Activated T-cell treated with anti-CD3 and anti-CD28 coated beads, Interleukin-2, amount 50 U/mL, for 1 hour (primary cell): Measurements from ENCODE around the gene ZNG1B.
"Not testable (repeated sequence)": the region's sequence is repeated elsewhere in the genome, so short reads cannot be mapped to it uniquely, and the experiment has no call there.

ENCODE experiments used
- DNase-seq: peaks from one replicate; pipeline ENCODE4 v3.0.0-alpha.2; 2020

The ZNG1B gene

DNA sequence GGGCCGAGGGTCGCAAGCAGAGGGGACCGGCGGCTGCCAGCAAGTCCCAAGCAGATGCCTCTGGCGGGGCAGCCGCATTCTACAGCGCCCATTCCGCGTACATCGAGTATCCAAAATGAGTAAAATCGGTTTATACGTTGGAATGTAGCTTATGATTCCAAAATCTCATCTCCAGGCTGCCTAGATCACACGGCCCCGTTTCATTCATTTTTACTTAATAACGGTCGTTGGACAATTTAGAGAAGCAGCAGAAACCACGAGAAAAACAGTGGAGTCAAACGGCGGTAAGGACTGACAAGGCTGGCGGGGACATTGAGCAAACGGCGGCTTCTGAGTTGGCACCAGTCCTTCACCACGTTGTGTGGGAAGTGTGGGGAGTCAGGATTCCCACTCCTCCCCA, 66.6 kb downstream of the ZNG1B start:
- DNase-seq = peak; percentile 26

DNA sequence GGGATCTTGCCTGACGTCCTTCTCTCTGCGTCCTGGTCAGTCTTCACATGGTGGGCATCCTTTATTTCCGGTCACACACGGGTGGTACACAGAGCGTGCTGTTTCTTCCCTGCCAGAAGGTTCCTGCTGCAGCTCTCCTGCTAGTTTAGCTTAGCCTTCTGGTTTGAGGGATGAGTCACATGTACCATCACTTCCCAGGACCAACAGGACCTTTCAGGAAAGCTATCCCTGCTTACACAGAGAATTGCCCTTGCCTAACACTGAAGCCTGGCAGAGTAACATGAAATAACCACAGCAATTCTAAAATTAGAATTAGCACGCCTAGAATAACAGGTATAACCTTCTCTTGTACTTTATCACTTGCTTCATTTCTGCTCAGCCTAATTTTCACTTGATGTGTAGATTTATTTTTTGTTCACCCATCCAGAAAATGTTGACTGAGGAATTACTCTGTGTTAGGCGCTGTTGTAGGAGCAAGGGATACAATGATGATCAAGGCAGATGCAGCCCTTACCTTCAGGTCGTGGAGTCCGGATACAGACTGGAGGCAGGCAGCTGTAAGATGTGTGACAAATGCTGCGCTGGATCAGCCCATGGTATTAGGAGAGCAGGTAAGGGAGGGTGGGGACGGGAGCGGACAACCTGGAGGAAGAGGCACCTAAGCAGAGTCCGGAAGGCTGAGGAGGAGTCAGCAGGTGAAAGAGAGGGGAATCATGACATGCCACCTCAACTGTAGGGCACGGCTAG, 70.1 kb downstream of the ZNG1B start:
- DNase-seq = not testable (repeated sequence)

DNA sequence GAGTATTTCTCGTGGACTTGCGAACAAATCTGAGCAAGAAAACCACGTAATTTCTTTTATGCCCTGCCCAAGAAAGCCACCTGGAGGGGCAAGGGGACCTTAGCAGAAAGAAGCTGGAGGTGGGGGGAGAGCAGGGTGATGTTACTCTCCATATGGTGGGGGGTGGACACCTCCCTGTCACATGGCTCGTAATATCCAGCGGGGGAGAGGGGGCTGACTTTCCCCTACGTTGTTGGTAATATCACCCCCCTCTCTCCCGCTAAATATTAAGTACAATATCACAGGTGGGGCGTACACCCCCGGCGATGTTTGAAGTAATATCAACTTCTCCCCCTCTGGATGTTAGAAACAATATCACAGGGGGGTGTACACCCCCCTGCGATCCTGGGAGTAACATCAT, 70.7 kb downstream of the ZNG1B start:
- DNase-seq = not testable (repeated sequence)

- not testable (repeated sequence) for DNase-seq
Measured at GRCh38 chr2:113510913-113511312, 73.4 kb downstream of the ZNG1B start.

DNA sequence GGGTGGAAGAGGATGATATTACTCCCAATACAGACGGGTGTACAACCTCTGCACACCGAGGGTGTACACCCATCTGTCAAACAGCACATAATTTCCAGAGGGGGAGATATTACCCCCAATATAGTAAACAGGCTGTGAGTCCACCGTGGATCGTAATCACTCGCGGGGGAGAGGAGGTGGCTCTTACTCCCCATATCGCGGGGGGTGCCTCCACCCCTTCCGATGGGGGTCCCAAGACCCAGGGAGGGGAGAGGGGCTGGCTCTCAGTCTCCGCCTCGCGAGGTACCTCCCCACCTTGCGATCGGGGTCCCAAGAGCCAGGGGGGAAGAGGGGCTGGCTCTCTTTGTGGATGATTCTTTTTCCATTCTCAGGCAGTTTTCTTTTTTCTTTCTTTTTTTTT, 74.4 kb downstream of the ZNG1B start:
- DNase-seq = not testable (repeated sequence)

- DNase-seq = not testable (repeated sequence)
Measured at GRCh38 chr2:113515457-113515856, 78.0 kb downstream of the ZNG1B start.

- DNase-seq = not testable (repeated sequence)
Measured at GRCh38 chr2:113515995-113516394, 78.5 kb downstream of the ZNG1B start.

DNA sequence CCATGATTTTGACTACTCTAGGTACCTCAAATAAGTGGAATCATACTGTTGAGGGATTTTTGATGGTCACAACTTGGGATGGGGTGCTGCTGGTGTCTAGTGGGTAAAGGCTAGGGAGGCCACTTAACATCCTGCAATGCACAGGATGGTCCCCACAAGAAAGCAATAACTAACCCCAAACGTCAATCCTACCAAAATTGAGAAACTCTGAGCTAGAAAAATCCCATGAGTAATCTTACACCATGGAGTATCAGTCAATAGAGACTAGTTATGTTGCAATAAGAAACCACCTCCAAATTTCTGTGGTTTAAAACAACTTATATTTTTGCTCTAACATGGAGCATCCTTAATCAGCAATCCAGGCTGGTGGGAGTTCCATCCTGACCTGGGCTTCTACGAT, 79.5 kb downstream of the ZNG1B start:
- not testable (repeated sequence) for DNase-seq

DNA sequence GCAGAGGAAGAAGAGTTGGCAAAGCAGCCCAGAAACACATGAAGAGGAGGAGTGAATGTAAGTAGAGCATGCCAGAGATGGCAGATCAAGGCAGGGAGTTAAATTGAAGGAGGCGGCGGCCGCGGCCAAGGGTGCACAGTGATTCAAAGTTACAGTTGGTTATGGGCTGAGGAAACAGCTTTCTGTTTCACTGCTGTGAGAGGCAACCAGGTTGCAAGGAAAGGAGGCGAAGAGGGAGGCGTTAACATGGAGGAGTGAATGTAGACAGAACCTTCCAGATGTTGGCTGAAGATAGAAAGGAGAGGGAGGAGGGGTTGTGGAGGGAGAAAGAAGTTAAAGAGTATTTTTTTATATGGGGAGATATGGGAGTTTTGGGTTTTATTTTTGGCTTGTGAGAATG, 83.3 kb downstream of the ZNG1B start:
- not testable (repeated sequence) for DNase-seq

DNA sequence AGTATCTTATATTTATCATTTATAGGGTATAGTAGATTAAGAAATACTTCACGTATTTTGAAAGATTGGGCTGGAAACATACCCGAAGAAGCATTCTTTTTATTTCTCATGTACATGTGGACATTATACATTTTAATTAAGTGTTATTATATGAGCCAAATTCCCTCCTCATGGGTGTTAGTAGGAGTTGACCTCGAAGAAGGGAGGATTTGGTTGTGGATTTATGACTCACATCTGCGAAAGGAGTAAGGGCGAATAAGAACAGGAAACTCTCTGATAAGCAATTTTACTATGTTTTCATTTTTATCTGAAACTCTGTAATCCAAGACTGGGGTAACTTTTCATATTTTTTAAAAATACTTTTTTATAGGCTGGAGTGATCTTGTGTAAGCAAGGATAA, 84.0 kb downstream of the ZNG1B start:
- not testable (repeated sequence) for DNase-seq

GRCh38 chr2:113524986-113525385, 87.5 kb downstream of the ZNG1B start:
- DNase-seq = not testable (repeated sequence)

DNA sequence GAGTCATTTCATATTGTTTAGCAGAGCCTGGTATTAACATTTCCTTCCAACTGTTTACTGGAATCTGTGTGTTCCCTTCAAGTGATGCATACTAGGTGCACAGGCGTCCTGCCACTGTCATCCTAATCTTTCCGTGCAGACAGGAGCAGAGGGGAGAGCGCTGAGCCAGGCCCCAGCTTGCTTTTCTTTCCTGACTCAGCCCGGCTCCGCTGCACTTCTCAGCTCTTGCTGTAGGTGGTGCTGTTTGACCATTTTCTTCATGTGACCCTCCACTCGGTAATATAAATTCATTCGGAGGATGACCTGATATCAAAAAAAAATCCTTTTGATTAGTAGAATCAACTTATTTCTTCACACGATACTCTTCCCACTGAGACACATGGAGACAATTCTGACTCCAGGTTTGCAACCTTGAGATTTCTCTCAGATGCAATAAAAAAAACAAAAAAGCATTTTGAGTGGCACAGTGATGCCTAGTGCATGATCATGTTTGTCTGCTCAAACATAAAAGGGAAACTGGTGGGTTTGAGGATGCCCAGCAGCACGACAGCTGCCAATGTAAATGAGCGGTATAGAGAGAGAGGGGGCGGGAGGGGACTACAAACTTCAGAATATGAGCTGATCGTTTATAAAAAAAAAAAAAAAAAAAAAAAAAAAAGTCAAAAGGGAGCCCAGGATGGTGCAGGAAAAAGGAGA, 90.0 kb downstream of the ZNG1B start:
- not testable (repeated sequence) for DNase-seq

DNA sequence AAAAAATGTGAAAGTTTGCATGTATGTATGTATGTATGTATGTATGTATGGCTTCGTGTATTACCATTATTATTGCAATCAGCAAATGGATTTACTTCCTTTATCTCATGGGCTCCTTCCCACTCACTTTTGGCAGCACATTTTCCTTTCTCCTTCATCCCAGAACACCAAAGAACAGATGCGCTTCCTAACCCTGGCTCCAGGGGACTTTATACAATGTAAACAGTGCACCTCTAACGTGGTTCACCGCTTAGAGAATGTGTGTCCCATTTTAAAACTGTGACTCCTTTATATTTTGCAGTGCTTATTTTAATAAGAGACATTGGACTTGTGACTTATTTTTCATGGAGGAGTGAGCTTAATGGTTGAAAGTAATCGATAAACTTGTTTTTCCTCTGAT, 90.6 kb downstream of the ZNG1B start:
- DNase-seq = not testable (repeated sequence)

- DNase-seq = not testable (repeated sequence)
Measured at GRCh38 chr2:113528904-113529303, 91.4 kb downstream of the ZNG1B start.

GRCh38 chr2:113532991-113533390, 95.5 kb downstream of the ZNG1B start:
- DNase-seq = not testable (repeated sequence)

DNA sequence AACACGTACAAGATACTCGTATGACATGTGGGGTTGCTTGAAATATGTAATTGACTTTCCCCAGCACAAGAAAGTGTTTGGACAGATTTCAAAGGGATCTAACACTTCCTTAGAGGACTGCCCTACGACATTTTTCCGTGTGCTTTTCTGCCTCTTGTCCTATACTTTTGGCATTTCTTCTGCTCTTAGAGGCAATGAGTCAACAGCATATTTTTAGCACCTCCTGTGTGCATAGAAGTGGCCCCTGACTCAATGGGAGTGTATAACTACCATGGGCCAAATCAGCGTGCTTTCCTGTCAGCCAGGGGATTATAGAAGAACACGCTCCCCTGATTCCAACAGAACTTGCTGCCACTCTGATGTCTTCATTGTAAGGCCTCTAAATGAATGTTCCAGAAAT, 99.1 kb downstream of the ZNG1B start:
- not testable (repeated sequence) for DNase-seq

GRCh38 chr2:113540834-113541203, 103.3 kb downstream of the ZNG1B start:
- DNase-seq = not testable (repeated sequence)

DNA sequence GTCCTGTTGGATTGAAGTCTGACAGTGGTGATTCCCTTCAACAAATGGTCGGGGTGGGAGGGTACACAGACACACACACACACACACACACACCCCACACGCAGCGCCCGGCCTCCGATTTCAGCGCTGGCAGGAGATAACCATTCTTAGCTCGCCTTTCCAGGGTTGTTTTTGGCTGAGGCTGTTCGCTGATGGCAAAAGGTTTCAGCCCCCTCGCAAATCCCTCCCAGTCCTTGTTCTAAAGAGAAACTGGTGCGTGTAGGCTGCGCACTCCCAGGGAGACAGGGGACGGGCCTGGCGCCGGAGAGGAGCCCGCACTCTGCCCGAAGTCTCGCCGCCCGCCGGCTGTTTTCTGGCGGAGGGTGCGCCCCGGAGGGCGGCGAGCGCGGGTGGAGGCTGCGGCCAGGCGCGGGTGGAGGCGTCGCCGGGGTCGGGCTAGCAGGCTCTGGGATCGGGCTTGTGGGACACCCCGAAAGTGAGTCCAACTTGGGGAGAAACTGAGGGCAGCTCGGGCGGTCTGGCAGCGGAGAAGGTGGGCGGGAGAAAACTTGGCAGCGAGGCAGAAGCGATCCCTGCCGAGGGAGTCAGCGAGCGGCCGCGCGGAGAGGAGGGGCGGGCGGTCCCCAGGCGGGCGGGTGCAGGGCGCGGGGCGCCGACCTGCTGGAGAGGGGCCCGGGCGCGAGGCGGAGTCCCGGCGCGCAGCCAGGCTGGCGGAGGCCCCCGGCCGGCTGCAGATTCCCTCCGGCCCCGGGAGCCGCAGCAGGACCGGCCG, 103.9 kb downstream of the ZNG1B start:
- peak; percentile 47 for DNase-seq

DNA sequence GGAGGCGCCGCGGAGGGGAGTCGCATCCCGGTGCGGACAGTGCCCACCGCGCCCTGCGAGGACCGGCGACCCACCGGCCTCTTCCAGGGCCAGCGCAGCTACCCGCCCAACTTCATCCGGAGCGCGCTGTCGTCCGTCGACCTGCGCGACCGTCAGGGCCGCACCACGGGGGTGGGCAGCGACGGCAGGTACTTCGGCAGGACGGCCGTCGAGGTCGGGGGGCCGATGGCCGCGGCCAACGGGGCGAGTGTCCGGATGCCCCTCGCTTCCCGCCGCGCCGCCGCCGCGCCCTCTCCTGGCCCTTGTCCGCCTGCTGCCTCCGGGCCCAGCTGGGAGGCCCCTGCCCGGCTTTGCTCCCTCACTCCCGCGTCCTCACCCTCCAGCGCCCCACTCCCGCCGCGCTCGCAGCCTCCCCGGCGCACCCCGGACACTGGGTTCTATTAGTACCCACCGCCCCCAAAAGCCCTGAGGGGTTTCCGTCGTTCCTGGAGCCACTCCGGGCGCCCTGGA, 104.5 kb downstream of the ZNG1B start:
- DNase-seq = peak; percentile 19

DNA sequence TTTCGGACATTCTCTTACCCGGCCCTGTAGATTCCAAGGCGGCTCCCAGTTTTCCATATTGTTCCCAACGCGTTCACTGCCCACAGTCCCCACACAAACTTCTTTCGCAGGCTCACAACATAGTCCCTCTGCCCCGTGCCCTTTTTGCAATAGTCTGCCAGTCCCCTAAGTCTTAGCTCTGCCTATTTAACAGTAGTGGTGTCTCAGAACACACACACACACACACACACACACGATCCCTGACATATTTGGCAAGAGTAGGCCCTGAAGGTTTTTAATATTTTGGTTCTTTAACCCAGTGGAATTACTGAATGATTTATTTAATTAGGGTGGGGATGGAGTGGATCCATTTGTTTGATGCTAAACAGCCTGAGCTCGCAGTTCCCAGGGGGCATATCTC, 105.0 kb downstream of the ZNG1B start:
- DNase-seq = not testable (repeated sequence)
